ENCODE data around the gene ENAH.

DNA sequence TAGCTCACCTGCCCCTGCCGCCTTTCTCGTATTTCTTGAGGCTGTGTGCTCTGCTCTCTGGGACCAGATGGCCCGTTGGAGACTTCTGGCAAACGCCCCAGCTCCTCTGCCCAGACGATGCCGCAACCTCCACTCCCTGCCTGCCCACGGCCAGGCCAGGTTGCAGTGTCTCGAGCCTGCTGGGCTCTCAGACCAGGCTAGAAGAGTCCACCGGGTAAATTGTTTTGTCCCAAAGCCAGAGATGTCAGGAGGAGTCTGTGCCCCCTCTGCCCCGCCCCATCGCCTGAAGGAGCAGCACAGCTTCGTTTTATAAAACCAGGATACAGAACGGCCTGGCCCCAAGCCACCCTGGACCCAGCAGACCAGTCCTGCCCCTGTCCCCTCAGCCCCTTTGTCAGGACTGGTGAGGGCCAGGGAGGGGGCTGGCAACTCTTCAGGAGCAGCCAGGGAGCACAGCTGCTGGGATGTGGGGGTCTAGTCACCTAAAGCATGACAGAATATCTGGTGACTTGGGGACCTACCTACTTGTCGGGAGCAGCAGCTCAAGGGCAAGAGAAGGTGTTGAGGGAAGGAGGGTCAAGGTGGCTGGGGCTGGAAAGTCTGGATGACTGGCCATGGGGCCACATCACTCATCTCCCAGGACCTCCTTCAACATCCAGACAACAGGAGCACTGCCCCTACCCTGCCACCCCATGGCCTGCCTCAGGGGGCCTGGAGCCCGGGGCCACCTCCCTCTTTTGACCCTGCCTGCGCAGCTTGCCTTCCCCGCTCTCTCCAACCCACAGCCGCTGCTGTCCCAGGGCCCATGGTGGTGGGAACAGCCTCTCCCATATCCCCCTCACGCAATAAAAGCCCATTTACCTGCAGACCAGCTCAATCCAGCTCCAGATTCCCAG lies 191.1 kb downstream of the ENAH start:
- no peak for TF ChIP-seq CTCF (IDR thresholded peaks at IDR 0.05; ENCODE audit: insufficient read depth, low read depth, low read length)
- TF ChIP-seq EZH2 (IDR thresholded peaks at IDR 0.05; ENCODE audit: insufficient read depth, low read length), result no peak
